ENCODE data around the gene CILP.
A peak's percentile ranks its signal among the peaks of the same experiment; 100 is the strongest.

The CILP gene

DNA sequence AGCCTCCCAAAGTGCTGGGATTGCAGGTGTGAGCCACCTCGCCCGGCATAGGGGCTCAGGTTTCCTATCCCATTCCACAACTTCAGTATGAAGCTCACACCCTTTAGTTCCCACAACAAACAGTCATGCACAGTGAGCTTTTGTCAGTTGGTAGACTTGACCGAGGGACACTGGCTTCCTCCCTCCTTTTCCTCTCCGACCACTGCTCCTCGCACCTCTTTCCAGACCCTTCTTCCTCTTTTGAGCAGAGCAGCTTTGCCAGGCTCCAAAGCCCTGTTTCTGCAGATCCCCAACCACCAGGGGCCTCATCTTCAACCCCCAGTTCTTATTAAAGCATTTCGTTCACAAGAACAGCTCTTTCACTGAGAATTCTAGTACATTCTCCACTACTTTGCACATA is 12.7 kb upstream of the CILP start:
- DNase-seq: no peak

DNA sequence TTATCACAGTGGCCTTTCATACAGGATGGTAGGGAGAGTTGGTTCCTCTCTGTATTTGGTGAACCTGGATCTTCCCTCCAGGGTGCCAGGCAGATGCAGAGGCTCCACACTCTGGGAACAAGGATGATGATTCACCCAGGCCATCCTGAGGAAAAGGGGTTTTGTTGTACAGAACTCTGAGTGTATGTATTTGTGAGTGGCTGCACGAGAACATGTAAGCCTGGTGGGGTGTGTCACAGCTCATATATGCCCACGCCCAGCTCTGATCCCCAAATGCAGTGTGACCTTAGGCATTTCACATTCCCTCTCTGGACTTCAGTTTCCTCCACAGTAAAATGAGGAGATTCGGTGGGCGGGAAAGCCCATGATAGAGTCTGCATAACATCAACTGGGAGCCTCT is 11.6 kb upstream of the CILP start:
- DNase-seq: no peak

DNA sequence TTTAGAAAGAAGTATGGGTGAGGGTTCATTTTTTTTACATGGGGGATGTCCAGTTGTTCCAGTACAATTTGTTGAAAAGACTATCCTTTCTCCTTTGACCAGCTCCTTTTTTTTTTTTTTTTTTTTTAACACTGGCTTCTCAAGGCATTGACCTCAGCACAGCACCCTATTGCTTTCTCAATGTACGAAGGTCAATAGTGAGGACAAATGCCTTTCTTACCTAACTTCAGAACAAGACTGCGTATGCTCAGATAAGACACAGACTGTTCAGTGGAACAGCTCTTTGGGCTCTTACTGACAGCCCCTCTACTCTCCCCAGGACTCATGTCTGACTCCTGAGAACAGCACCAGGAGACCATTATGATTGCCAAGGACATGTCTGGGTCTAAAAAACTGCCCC is 10.4 kb upstream of the CILP start:
- no peak for DNase-seq

DNA sequence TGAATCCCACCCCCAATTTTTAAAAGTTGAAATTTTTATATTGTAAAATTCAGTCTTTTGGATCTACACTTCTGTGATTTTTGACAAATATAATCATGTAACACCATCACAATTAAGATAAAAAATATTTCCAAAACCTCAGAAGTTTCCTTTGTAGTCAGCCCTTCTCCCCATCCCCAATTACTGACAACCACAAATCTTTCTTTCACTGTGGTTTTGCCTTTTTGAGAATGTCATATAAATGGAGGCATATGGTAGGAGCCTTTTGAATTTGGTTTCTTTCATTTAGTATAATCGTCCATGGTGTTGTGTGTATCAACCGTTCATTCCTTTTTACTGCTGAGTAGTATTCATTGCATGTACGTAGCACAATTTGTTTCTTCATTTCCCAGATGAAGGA is 7.9 kb upstream of the CILP start:
- DNase-seq: no peak

DNA sequence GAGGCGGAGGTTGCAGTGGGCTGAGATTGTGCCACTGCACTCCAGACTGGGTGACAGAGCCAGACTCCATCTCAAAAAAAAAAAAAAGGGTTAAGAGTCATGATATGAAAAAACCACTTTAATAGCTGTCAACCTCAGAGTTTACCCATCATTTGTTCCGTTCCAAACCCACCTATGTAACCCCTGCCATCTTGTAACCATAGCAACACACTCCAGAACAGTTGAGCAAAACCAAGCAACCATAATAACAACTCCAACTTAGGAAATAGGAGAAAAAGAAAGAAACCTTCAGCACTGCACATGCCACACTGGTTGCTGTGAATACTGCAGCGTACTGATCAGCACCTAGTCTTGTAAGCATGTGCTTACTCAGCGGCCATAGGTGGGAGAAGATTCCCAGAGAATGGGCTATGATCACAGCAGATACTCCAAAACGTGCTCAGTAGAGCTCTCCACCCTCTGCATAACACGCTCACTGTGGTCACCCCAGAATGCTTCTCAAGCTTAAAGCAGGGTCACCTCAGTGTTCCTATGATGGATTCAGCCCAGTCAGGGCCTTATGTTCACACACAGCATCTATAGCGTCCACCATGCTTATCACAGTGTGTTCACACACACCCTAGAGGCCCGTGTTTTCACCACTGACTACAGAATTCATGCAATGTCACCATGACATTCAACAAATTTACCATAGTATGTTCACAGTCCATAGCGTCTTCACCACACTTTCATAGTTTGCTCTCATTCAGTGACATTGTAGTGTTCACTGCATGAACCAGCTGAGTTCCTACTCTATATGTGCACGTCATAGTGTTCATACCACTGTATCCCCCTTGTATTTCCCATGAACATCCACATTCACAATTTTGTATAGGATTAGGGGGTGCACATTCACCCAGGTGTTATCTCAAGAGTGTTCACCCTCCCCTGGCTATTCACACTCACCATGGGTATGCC is 6.5 kb upstream of the CILP start:
- DNase-seq: no peak

DNA sequence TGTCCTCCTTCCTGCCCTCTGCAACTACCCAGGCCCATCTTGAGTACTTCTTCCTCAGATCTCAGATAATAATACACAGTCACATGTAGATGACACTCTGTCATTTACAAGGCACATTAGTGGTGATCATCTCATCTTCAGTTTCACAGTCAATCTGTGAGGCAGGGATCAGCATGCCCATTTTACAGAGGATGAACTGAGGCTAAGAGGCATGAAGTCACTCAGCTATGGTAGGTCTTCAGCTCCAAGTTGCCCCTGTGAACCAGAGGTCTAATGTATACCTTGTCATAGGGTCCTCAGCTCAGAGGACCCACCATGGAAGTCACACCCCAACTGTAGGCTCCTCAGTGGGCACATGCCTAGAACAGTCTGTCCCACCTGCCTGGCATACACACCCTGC is 4.2 kb upstream of the CILP start:
- no peak for DNase-seq

DNA sequence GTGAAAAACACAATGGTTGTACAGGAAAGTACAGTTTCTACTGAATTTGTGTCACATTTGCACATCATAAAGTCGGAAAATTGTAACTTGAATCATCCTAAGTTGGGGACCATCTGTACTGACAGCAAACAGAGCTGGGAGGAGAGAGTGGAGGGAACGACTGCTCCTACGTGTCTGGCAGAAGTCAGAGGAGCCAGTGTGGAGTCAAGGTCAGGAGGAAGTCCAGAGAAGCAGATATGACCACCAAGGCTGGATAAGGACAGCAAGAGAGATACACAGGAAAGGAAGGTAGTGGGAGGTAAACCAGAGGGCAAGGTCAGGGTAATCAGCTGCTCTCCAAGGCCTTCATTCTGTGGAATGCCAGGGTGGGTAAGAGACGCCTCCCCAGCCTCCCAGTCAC is 2.7 kb upstream of the CILP start:
- no peak for DNase-seq

DNA sequence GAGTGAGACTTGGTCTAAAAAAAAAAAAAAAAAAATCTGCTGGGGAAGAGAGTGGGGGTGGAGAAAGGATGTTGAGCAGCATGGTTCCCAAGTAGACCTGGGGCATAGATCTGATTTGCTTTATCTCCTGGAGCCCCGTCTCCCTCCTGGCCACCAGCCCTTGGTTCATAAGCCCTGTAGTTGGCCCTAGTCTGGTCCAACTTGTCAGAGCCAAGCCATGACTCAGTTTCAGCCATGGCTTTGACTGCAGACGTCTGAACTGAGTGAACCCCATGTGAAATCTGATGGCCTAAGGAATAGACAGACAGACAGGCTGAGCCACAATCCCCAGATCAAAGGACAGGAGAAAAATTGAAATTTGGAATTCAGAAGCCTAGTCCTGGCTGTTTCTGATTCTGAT is 2.0 kb upstream of the CILP start:
- DNase-seq: no peak

DNA sequence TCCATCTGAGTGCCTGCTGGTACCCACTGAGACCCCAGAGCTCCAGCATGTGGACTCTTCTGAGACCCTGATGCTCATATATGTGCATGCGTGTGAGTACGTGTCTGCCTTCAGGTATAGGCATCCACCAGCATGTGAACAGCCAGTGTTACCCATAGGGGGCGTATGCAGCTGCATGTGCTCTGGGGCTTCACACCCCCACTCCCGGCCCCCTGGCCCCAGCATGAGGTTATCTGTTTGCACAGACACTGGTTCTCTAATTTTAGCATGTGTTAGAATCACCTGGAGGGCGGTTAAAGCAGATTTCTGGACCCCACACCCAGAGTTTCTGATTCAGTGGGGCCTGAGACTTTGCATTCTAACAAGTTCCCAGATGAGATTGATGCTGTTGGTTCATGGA is 824 bp upstream of the CILP start:
- DNase-seq: peak; percentile 43

DNA sequence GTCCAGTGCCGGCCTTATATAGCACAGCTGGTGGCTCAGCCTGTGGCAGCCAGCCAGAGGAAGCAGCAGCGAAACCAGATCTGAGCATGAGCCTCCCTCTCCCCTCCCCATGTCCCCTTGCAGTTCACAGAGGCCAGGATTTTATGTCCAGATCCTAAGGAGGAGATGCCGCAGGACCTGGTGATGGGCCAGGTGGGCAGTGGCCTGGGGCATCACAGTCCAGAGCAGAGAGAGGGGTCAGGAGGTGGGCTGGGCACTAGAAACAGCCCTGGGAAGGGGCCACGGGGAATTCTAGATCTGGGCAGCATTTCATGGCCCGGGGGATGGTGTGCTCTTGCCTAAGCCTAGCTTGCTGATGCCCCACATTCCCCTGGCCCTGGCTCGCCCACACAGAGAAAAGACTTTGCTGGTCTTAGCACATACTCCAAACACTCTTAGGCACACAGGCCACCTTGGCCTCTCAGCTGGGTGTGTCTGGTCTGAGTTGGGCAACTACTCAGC is 259 bp upstream of the CILP start:
- no peak for DNase-seq

DNA sequence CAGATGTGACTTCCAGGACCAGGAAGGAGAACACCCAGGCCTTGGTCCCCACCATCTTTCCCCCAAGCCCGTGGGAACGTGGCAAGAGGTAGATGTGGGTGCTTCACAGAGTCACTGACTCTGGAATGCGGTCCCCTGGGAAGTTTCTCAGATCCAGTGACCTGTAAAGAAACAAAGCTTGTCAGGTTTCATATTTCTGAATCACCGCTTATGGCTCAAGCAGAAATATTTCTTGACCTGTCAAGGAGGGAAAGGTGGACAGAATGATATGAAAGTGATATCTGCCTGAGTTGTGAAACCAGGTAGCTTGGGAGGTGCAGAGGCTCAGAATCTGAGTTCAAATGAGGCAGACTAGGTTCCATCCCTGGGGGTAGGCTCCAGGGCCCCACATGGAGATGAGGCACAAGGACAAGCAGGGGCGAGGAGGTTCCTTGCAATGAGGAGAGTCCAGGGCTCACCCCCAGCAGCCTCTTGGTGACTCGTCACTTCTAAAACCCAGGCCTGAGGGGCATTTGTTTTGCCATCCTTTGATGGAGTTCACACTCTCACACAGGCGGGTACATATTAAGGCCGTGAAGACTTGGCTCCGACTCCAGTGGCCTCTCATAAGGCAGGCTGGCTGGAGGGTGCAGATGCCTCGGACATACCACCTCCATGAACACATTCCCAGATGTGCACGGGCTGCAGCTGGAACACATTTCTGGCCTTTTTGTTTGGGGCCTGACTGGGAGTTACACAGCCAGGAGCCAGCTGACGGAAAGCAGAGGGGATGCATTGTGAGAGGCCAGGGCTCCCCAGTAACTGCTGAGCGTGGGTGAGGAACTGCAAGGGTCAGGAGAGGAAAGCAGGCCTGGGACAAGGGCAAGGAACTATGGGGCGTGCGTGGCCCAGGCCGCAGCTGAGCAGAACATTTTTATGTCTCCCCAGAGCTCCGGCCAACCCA is 1.3 kb downstream of the CILP start:
- DNase-seq: no peak

DNA sequence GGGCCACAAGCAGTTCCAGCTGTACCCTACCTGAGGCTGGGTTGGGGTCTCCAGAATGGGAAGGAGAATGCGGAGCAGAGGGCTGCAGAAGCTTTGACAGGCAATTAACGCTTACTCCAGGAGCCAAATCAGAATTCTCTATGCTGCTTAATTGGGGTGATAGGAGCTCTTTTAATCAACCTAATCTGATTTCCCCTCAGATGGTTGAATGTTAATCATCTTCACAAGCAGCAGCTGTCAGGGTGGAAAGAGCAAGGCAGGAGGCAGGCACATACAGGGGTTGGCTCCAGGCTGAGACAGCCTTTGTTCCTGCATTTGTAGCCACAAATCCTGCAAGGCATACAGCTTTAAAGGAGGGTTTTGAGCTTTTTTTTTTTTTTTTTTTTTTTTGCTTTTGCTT is 2.6 kb downstream of the CILP start:
- no peak for DNase-seq

DNA sequence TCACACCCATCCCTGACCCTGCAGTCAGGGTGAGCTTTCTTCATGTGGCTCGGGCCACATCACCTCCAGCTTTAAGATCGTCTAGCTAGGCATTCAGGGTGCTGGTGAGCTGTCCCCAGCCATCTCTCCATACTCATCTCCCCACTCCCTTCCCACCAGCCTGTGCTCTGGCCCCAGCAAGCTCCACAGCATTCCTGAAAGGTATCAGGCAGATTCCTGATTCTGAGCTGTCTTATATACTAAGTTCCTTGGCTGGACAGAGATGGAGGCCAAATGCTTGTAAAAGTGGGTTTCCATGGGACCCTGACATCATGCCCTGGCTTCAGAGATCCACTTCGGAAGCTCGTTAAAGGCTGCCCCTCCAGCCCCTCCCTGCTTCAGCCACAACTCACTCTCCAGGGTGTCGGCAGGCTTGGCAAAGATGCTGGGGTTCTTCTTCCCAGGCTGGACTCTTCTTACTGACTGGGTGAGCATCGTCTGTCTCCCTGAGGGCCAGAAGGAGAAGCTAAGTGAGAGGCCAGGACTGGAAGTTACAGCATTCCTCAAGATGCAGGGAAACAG is 3.9 kb downstream of the CILP start:
- DNase-seq: no peak

DNA sequence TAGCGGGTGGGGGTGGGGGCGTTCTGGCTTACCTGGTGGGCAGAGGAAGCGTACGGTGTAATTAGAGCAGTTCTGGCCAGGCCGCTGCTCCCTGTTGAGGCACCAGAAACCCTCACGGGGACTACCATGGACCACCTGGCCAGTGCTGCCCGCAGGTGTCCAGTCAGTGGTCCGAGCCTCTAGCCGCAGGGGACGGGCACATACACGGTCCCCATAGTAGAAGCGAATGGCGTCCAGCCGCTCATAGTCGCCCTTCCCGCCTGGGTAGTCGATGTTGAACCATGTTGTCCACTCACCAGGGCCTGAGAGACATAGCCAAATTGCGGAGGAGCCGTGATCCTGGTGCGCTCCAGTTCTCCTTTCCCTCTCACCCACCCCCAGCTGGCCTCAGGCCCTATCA is 4.5 kb downstream of the CILP start:
- no peak for DNase-seq

DNA sequence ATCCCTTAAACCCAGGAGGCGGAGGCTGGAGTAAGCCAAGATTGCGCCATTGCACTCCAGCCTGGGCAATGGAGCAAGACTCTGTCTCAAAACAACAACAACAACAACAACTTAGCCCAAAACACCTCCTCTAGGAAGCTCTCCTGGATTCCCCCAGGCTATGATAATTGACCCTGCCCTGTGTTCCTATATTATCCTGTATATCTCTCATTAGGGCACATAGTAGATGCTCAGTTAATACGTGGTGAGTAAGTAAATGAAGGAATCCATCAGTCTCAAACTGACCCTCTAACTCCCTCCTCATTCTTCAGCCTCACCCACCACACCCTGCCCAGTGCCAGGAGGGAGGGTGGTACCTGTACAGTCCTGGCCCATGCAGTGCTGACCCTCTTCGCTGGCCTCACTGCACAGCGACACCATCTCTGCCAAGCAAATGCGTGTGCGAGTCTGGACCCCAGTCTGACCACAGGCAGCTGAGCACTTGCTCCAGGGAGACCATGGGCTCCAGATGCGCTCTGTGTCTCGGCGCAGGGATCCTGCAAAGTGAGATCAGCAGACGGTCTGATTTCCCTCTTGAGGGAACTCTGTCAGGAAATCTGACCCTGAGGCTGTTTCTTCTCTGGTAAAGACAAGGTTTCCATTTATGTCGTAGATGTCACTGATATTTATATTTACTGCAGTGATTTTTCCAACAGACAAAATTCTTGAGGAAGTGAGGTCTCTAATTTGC is 6.2 kb downstream of the CILP start:
- DNase-seq: no peak

DNA sequence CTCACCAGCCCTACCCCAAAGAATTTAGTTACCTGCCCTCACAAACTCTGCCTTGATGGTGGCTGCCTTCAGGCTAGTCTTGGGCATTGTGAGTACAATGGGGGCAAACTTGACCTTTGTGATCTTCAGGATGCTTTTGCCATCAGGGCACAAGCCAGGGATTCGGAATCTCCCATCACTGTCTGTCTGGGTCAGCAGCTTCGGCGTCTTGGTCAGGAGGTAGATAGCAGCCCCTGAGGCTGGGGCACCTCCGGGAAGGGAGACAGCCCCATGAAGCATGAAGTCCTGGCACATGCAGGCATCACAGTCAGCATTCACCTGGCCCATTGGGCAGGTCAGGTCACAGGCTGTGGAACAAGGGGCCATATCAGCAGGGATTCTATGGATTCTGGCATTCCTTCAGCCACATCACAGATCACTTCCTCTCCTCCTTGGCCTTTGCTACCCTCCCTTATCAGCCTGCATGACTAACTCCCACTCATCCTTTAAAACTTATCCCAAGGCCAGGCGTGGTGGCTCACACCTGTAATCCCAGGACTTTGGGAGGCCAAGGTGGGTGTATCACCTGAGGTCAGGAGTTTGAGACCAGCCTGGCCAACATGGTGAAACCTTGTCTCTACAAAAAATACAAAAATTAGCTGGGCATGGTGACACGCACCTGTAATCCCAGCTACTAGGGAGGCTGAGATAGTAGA is 6.9 kb downstream of the CILP start:
- DNase-seq: no peak

DNA sequence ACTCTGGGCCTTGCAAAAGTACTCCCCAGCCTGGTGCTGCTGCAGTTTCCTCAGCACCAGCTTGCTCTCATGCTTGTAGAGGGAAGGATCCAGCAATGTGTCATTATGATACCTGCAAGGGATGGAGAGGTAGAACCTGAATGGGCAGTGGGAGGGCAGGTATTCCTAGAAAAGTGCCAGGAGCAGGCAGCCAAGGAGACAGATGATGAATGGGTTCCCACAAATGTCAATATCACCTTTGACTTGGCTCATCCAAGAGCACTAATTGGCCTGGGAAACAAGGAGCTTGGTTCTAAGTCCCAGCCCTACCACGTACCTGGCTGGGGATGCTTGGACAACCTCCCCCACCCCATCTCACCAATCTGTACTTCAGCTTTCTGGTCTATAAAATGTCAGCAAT is 9.4 kb downstream of the CILP start:
- no peak for DNase-seq

DNA sequence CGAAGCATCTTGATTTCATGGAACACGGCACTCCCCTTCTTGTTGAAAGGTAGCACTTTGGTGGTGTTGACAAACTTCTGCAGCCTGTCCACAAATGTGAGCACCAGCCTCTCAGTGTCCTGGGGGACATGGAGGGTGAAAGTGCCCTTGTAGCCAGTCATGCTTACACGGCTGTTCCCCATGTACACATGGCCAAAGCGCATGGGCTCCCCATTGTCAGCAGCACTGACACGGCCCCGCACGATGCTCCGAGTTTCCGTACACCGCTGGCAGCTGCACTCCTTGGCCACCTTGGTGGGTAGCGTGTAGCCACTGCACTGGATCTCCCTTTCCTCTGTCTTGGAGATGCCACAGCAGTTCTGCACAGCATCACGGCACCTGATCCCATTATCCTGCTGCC is 12.7 kb downstream of the CILP start:
- DNase-seq: no peak

DNA sequence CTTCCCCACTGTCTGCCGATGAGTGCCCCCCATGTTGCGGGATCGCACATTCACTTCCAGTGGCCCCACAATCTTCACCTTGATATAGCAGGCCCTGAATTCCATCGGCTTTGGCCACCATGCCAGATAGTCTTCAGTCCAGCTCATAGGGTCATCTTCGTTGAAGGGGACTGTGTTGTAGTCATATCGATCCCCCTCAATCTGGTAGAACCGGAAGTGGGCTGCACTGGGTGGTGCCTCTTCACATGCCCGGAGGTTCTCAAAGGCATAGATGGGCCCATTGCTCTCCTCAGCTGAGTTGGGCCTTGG is 14.0 kb downstream of the CILP start:
- DNase-seq: no peak

DNA sequence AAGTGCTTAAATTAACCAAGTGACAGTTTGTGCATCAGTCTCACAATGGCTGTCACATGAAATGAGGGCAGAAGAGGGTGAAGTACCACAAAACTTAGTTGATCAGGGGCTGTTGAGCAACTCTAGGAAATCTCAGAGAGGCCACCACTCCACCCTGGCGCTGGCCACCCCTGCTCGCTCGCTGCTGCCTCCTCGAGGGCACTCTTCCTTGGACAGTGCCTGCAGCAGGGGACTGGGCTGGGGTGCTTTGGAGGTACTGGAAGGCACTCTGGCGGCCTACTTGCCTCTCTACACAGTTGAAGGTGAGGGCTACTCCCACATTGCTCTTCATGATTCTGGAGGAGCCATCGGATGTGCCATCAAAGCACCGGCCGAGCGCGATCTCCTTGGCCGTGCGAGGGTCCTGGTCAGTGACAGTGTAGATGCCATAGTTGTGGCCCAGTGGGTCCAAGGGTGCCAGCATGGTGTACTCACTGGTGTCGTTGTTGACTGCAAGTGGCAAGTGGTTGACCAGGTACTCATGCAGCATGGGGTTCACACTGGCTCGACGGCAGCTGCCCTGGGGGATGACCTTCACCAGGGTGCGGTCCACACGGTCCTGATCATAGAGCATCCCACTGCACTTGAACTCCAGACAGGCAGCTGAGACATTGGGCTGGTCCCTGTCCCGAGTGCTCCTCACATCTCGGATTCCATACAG is 14.5 kb downstream of the CILP start:
- DNase-seq: no peak

DNA sequence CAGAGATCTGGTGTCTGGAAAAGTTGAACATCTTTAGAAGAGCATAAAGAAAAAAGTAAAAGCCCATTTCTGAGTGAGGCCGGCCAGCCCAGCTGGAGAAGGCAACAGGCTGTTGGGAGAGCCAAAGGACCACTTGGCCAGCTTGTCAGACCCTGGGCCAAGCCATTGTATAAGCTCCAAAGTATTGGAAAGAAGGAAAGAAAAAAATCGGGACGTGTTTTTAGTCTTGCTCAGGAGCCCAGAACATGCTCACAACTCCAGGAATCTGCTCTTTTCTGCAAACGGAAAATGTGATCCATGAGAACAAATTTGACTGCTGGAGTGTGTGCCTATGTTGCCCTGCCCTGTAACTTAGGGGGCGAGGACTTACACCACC is 15.7 kb downstream of the CILP start:
- DNase-seq: no peak
